ENCODE measurements around the gene PCSK5.
A peak's percentile ranks its signal among the peaks of the same experiment; 100 is the strongest.

The PCSK5 gene

GRCh38 chr9:76400534-76401096 lies 510.1 kb downstream of the PCSK5 start:
- no peak for DNase-seq (ENCODE audit: extremely low read depth, low read depth)
- no peak for TF ChIP-seq CTCF (IDR thresholded peaks at IDR 0.05; ENCODE audit: low read depth, low read length, missing control alignments)
- no peak overlapping the region for H3K4me3 ChIP-seq (replicated peaks; ENCODE audit: low read depth, low read length)

GRCh38 chr9:76401176-76401575 lies 510.7 kb downstream of the PCSK5 start:
- TF ChIP-seq CTCF (IDR thresholded peaks at IDR 0.05; ENCODE audit: low read depth, low read length, missing control alignments): no peak
- H3K4me3 ChIP-seq (replicated peaks; ENCODE audit: low read depth, low read length): no peak overlapping the region

GRCh38 chr9:76401580-76402354 lies 511.3 kb downstream of the PCSK5 start:
- no peak overlapping the region for H3K4me3 ChIP-seq (replicated peaks; ENCODE audit: low read depth, low read length)
- no peak for TF ChIP-seq CTCF (IDR thresholded peaks at IDR 0.05; ENCODE audit: low read depth, low read length, missing control alignments)
- DNase-seq (ENCODE audit: extremely low read depth, low read depth): no peak

More at GRCh38 chr9:76401176-76401575, 510.7 kb downstream of the PCSK5 start:
- no peak for DNase-seq (ENCODE audit: extremely low read depth, low read depth)

GRCh38 chr9:76403352-76403751 lies 512.9 kb downstream of the PCSK5 start:
- DNase-seq (ENCODE audit: extremely low read depth, low read depth): peak; percentile 38
- TF ChIP-seq CTCF (IDR thresholded peaks at IDR 0.05; ENCODE audit: low read depth, low read length, missing control alignments): no peak
- H3K4me3 ChIP-seq (replicated peaks; ENCODE audit: low read depth, low read length): no peak overlapping the region

GRCh38 chr9:76404401-76404800 lies 513.9 kb downstream of the PCSK5 start:
- H3K4me3 ChIP-seq (replicated peaks; ENCODE audit: low read depth, low read length): no peak overlapping the region
- no peak for TF ChIP-seq CTCF (IDR thresholded peaks at IDR 0.05; ENCODE audit: low read depth, low read length, missing control alignments)
- DNase-seq (ENCODE audit: extremely low read depth, low read depth): no peak

- H3K4me3 ChIP-seq (replicated peaks; ENCODE audit: low read depth, low read length): no peak overlapping the region
- DNase-seq (ENCODE audit: extremely low read depth, low read depth): no peak
- no peak for TF ChIP-seq CTCF (IDR thresholded peaks at IDR 0.05; ENCODE audit: low read depth, low read length, missing control alignments)
Measured at GRCh38 chr9:76405340-76405739, 514.9 kb downstream of the PCSK5 start.

Data from HFF-Myc (cell line).